Measurements from ENCODE around the gene RIOK3.
"Not testable (repeated sequence)": the region's sequence is repeated elsewhere in the genome, so short reads cannot be mapped to it uniquely, and the experiment has no call there.

The RIOK3 gene

DNA sequence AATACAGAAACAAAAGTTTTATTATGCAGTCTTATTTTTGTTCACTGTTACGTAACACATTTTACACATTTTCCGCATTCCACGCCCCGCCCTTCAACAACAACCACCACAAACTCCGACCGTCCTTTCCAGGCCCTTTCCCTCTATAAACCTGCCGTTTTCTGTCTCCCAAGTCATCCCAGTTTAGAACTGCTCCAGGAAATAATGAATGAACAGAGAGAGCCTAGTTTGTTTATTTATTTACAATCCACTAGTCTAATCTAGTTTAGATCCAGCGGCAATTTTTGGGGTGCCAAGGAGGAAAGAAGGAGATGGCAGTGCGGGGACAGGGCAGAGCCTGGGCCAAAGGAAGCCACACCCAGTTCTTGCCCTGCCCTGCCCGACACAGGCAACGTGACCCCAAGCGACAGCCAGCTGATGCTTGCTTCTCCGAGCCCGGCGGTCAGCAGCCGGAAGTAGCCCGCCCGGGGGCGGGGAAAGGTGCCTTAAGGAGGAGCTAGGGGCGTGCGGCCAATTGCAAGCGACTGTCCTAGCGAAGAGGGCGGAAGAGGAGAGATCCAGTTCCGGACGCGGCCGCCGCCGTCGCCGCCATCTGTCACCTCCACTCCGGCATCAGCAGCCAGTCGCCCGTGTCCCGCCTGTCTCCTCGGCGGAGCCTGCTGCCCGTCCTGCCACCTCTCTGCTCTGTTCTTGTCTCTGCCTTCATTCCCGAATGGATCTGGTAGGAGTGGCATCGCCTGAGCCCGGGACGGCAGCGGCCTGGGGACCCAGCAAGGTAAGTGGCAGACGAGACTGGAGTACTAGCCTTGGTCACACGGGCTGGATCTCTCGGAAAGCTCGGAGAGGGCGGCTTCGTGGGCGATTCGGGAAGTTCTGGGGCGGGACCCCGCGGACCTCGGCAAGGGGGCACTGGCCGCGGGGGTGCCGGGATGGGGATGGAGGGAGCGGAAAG lies at the start of gene RIOK3:
TSS of gene RIOK3 (plus strand) at position 560 of the 952 bp plus-strand sequence. CDS start at position 713, 153 bp downstream.
- peak; percentile 91 for DNase-seq

- no peak for DNase-seq
Measured at GRCh38 chr18:23403310-23403709, 49.8 kb upstream of the RIOK3 start.

- no peak for DNase-seq
Measured at GRCh38 chr18:23405636-23406035, 47.5 kb upstream of the RIOK3 start.

- DNase-seq: no peak
Measured at GRCh38 chr18:23406271-23406787, 46.8 kb upstream of the RIOK3 start.

DNA sequence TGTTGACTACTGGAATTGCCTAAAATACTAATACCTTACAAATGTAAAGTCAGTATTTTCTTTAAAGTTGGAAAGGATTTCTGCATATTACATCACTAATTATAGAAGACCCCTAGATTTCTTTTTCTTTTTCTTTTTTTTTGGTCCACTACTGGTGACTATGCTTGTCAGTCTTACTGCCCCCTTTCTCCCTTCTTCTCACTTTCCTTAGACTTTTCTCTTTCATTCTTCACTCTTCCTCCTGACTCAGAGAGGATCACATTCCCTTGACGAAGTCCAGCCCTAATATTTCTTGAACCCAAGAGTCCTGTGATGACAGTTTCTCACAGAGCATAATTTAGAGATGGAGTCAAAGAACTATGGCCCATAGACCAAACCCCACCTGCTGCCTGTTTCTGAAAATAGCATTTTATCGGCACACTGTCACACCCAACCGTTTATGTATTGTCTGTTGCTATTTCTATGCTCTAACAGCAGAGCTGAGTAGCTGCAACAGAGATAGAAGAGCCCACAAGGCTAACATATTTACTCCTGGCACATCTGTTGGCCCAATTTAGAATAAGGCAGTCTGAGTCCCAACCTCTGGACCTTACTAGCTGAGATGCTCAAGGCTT lies 40.6 kb upstream of the RIOK3 start:
- no peak for DNase-seq

DNA sequence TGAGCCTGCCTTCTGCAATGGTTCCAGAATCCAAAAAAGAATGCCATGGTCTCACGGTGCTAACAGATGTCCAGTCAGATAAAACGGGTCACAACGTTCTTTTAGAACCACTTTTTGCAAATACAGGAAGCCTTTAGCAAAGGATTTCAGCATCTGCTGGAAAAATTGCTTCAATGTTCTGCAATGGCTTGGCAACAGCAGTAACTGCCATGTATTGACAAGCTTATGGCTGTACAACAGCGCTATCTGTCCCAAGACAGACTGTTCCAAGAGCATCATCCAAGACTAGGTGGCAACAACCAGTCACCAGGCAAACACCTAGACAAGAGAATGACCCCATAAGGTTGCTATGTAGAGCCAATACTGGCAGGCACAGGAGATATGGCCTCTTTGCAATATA lies 37.6 kb upstream of the RIOK3 start:
- no peak for DNase-seq

DNA sequence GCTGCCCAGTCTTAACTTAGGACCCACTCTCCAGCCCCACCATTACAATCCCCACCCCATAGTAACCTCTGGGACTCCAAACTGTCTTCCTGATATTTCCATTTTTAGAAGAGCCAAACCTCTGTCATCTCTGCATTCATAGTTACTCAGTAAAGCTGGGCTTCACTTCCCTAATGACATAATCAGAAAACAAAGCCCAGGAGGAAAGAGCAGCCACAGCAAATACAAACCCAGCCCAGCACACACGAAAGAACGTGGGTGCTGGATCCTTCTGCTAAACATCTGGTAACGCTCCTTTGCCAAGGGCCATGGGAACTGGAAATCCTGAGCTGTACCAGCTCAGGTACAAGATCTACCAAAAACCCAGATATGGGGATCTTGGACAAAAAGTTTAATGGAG lies 36.8 kb upstream of the RIOK3 start:
- no peak for DNase-seq

DNA sequence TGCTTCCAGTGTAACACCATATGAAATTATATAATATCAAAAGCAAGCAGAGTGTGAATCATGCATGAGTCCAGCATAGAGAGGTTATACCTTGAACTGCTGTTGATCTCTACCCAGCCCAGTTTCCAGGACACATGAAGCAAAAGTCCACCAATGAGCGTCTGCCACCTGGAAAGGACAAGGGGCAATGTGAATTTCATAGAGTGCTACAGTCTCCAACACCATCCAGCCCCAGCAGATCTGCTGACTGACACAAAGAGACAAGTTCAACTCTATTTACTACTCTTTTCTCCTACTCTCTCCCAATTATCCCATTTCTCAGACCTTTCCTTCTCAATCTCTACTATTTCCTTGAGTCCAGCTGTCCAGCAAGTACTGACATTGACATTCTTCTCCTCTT lies 31.8 kb upstream of the RIOK3 start:
- no peak for DNase-seq

DNA sequence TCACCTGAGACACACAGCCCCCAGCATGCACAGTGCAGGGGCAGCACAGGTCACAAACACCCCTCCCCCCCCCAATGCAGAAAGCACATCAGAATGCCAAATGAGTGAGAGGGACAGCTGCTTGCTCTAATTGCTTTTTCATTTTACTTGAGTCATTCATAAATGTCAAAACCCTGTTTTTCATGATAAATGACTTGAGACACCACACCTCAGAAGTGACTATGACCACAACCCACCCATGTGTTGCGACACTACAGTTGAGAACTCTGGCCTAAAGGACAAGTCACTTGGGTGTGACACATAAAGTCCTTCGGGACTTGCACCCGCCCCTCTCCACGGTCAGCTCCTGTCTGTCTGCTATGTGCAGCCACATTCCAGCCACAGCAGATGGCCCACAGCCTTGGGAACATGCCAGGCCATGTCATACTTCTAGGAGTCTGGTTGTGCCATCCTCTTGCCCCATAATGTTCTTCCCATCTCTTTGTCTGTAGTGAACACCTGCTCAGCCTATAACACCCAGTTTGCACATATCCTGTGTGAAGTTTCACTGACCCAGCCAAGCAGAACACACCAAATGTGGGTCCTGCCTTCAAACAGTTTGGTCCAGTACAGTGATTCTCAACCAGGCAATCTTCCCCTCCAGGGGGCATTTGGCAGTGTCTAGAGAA lies 30.2 kb upstream of the RIOK3 start:
- DNase-seq: peak; percentile 20

GRCh38 chr18:23424616-23425015 lies 28.5 kb upstream of the RIOK3 start:
- DNase-seq: no peak

- no peak for DNase-seq
Measured at GRCh38 chr18:23428821-23429220, 24.3 kb upstream of the RIOK3 start.

DNA sequence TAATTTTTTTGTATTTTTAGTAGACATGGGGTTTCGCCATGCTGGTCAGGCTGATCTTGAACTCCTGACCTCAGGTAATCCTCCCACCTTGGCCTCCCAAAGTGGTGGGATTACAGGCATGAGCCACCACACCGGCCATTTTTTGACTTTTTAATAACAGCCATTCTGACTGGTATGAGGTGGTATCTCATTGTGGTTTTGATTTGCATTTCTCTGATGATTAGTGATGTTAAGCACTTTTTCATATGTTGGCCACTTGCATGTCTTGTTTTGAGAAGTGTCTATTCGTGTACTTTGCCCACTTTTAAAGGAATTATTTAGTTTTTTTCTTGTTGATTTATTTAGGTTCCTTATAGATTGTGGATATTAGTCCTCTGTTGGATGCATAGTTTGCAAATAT lies 23.5 kb upstream of the RIOK3 start:
- DNase-seq: not testable (repeated sequence)

- DNase-seq: no peak
Measured at GRCh38 chr18:23433360-23433759, 19.7 kb upstream of the RIOK3 start.

DNA sequence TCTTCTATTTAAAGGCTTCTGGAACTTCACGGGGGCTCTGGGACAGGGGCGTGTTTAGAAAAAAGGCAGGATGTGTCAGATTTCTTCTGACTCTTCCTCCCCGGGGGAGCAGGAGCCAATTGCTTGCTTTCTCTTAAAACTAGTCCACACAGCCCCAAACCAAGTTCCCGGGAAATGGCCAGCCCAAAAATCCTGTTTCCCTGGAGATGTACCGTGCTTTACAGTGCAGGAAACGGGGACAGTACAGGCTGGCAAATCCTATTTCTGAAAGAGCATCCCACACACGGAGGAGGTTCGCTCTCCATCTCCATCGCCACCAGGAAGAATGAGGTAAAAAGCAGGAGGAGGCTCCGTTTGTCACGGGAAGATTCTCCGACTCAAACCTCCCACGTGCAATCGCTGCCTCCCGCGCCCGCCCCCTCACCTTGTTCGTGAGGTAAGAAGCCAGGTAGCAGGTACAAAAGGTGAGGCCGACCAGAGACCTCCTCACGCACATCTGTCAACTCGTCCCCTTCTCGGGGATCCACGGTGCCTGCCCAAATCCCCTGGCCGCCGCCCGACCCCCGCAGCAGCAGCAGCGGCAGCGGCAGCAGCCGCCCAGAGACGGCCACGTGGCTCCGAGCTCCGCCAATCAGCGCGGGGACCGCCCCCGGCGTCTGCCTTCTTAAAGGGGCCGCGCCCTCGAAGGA lies 15.6 kb upstream of the RIOK3 start:
- peak; percentile 63 for DNase-seq

- DNase-seq: no peak
Measured at GRCh38 chr18:23438046-23438377, 15.1 kb upstream of the RIOK3 start.

DNA sequence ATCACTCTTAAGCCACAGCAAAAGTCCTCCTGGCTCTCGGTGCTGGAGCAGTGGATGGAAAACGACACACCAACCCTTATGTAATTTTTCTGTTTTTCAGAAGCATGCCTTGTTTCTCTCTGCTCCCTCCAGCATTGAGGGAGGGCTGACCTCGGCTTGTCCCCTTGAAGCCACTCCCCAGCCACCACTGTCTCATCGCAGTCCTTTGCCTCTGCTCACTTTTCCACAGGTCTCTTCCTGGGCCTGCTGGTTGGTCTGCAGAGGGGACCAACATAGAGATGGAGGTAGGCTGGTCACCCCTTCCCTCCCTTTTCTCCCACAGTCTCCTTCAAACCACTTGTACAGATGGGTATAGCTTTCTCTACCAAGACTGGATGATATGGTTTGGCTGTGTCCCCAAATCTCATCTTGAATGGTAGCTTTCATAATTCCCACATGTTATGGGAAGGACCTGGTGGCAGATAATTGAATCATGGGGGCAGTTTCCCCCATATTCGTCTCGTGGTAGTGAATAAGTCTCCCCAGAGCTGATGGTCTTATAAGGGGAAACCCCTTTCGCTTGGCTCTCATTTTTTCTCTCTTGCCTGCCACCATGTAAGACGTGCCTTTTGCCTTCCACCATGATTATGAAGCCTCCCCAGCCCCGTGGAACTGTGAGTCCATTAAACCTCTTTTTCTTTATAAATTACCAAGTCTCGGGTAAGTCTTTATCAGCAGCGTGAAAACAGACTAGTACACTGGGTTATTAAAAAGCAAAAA lies 14.3 kb upstream of the RIOK3 start:
- DNase-seq: no peak

DNA sequence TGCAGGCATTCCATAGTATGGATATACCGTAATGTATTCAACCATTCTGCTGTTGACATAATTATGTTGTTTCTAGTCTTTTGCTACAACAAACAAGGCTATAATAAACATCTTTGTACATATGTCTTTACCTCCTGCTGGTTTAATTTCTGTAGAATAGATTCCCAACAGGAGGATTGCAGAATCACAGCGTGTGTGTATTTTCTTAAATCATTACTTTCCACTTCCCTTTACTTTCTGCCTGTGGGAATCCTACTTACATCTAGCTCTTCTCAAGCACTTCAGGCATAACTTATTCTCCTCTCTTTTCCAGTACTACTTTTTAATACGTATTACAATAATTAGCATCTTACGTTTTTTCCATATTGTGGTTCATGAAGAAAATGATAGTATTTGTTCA lies 13.0 kb upstream of the RIOK3 start:
- DNase-seq: no peak

DNA sequence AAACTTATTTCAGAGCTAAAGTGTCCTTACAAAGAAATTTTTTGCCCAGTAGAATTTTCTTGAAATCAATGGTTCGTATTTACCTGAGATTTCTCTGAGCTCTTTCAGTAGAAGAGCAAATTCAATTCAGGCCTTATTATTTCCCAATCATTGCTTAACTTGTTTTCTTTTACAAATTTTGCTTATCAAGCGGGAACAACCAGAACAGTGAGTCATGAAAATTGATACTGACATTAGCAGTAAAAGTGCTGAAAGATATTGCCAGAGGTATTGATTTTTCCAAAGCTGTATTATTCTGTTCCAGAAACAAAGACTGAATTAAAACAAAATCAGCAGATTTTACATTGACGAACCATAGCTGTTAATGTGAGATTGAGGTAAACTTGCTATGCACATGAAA lies 10.1 kb upstream of the RIOK3 start:
- no peak for DNase-seq

DNA sequence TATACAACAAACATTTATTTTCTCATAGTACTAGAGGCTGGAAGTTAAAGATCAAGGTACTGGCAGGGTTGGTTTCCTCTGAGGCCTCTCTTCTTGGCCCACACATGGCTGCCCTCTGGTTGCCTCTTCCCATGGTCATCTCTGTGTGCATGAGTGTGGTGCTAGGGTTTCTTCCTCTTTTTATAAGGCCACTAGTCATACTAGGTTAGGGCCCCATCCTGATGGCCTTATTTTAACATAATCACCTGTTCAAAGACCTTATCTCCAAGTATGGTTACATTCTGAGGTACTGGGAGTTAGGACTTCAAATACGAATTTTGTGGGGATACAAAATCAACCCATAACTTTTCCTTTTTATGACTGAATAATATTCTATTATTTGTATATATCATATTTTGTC lies 4.8 kb upstream of the RIOK3 start:
- no peak for DNase-seq

DNA sequence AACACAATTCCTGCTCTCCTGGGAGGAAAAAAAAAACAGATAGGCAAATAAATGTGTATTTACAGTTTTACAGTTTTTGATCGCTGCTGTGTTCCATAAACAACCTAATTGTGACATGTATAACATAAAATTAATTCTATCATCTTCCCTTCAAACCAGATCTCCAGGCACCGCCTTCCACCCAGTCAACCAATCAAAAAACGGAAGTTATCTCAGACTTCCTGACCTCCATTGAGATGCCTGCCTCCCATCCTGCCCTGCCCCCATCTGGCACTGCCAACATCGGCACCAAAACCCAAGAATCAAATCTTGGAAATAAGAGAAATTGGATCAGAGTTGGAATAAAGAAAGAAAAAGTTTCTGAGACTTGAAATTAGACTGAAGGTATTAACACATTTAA lies 3.1 kb upstream of the RIOK3 start:
- DNase-seq: no peak

- DNase-seq: no peak
Measured at GRCh38 chr18:23451011-23451410, 2.1 kb upstream of the RIOK3 start.

DNA sequence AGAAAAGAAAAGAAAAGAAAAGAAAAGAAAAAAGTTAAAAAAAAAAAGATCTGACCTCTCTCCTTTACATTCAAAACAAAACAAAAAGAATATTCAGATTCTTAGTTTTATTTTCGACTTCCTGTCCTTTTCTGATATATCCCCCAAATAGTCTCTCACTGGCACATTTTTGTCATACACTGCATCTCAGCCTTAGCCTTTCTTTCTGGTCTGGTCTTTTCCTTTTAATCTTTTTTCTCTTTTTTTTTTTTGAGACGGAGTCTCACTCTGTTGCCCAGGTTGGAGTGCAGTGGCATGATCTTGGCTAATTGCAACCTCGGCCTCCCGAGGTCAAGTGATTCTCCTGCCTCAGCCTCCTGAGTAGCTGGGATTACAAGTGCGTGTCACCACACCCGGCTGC lies 1.6 kb upstream of the RIOK3 start:
- no peak for DNase-seq

Data from DMS 273 treated with DMSO at 0.1 percent for 48 hours (cell line).